Hematopoietic multipotent progenitor cell (in vitro differentiated cells): ENCODE results near the gene CLN6. TPM values are rescaled to one million over a fixed set of nuclear protein-coding genes. Genes with fewer than 3 reads are reported as not detected.
A peak's percentile ranks its signal among the peaks of the same experiment; 100 is the strongest.
"Not testable (repeated sequence)": the region's sequence is repeated elsewhere in the genome, so short reads cannot be mapped to it uniquely, and the experiment has no call there.

ENCODE experiments used
- DNase-seq, 3 donors: peaks; one replicate each; pipeline ENCODE4 v3.0.0-alpha.2; 2011 to 2015; ENCODE audit warnings: low read depth in 2 of 3, low spot score in 2 of 3
- total RNA-seq: library from RNA; depleted of rRNA; stranded (reverse); fragments of >200 nt; gene quantifications from one replicate; pipeline ENCODE4 v1.2.3, GENCODE V29; 2012

CLN6 gene
- total RNA-seq, 1 donor = 26.4 TPM

- no peak for DNase-seq
Observed at GRCh38 chr15:68208636-68209240, 20.8 kb downstream of the CLN6 start.

GRCh38 chr15:68208136-68208535 lies 21.4 kb downstream of the CLN6 start:
- no peak for DNase-seq

- no peak for DNase-seq
Observed at GRCh38 chr15:68207176-68207935, 22.2 kb downstream of the CLN6 start.

GRCh38 chr15:68206711-68207151 lies 22.8 kb downstream of the CLN6 start:
- DNase-seq = no peak

- DNase-seq = no peak
Observed at GRCh38 chr15:68205954-68206539, 23.5 kb downstream of the CLN6 start.

- DNase-seq = no peak
Observed at GRCh38 chr15:68205558-68205944, 24.0 kb downstream of the CLN6 start.

- DNase-seq = peak in 1 of 3 donors; percentile 54
Observed at GRCh38 chr15:68204776-68205557, 24.6 kb downstream of the CLN6 start, which contains the start of gene CALML4. CALML4 (minus strand) TSS chr15:68205332; CDS start chr15:68205247, 85 bp downstream.

- no peak for DNase-seq
Observed at GRCh38 chr15:68204361-68204760, 25.2 kb downstream of the CLN6 start.

GRCh38 chr15:68203956-68204355 lies 25.6 kb downstream of the CLN6 start:
- no peak for DNase-seq

GRCh38 chr15:68203486-68203885 lies 26.0 kb downstream of the CLN6 start:
- DNase-seq = no peak

- not testable (repeated sequence) for DNase-seq
Observed at GRCh38 chr15:68202994-68203393, 26.5 kb downstream of the CLN6 start.

- DNase-seq = no peak
Observed at GRCh38 chr15:68201879-68202261, 27.7 kb downstream of the CLN6 start.

GRCh38 chr15:68201153-68201878 lies 28.2 kb downstream of the CLN6 start:
- no peak for DNase-seq

- no peak for DNase-seq
Observed at GRCh38 chr15:68200016-68200861, 29.3 kb downstream of the CLN6 start.

GRCh38 chr15:68199340-68199739 lies 30.2 kb downstream of the CLN6 start:
- DNase-seq = no peak

- no peak for DNase-seq
Observed at GRCh38 chr15:68197661-68198437, 31.7 kb downstream of the CLN6 start.

- no peak for DNase-seq
Observed at GRCh38 chr15:68197170-68197492, 32.4 kb downstream of the CLN6 start.

- DNase-seq = no peak
Observed at GRCh38 chr15:68196445-68197169, 32.9 kb downstream of the CLN6 start.
